Activated CD8-positive, alpha-beta memory T cell treated with anti-CD3 and anti-CD28 coated beads, Interleukin-2, amount 50 U/mL, for 1 hour (primary cell): ENCODE measurements around the gene PDE4A.
"Not testable (repeated sequence)": the region's sequence is repeated elsewhere in the genome, so short reads cannot be mapped to it uniquely, and the experiment has no call there.

ENCODE experiments used
- DNase-seq: peaks from one replicate; pipeline ENCODE4 v3.0.0-alpha.2; 2020; ENCODE audit errors: extremely low read depth

PDE4A gene

GRCh38 chr19:10403137-10404021, 17.0 kb upstream of the PDE4A start, which contains the start of gene CDC37:
Gene CDC37, minus strand, starts transcription at chr19:10403542. Its CDS starts 63 bp downstream, at chr19:10403479.
- DNase-seq = peak; percentile 92

- DNase-seq = no peak
Observed at GRCh38 chr19:10404888-10405820, 15.2 kb upstream of the PDE4A start.

GRCh38 chr19:10406191-10406590, 14.1 kb upstream of the PDE4A start:
- no peak for DNase-seq

- DNase-seq = no peak
Observed at GRCh38 chr19:10407096-10407495, 13.2 kb upstream of the PDE4A start.

- DNase-seq = no peak
Observed at GRCh38 chr19:10408511-10409283, 11.6 kb upstream of the PDE4A start.

- not testable (repeated sequence) for DNase-seq
Observed at GRCh38 chr19:10411224-10411623, 9.1 kb upstream of the PDE4A start.

- no peak for DNase-seq
Observed at GRCh38 chr19:10412257-10412977, 7.9 kb upstream of the PDE4A start.

- no peak for DNase-seq
Observed at GRCh38 chr19:10416083-10416379, 4.3 kb upstream of the PDE4A start.

GRCh38 chr19:10416380-10417257, 3.7 kb upstream of the PDE4A start:
- DNase-seq = peak; percentile 100

GRCh38 chr19:10417541-10418234, 2.6 kb upstream of the PDE4A start:
- no peak for DNase-seq

GRCh38 chr19:10418235-10418484, 2.2 kb upstream of the PDE4A start:
- DNase-seq = no peak

- no peak for DNase-seq
Observed at GRCh38 chr19:10418485-10419199, 1.7 kb upstream of the PDE4A start.

- no peak for DNase-seq
Observed at GRCh38 chr19:10419200-10419645, 1.1 kb upstream of the PDE4A start.

GRCh38 chr19:10419646-10420443, 493 bp upstream of the PDE4A start:
- no peak for DNase-seq

GRCh38 chr19:10421240-10422045, 1.1 kb downstream of the PDE4A start:
- no peak for DNase-seq

GRCh38 chr19:10422046-10422461, 1.7 kb downstream of the PDE4A start:
- DNase-seq = no peak

GRCh38 chr19:10422846-10423245, 2.5 kb downstream of the PDE4A start:
- DNase-seq = no peak
